Measurements from ENCODE around the gene SCML2. TPM values are rescaled to one million over a fixed set of nuclear protein-coding genes. Genes with fewer than 3 reads are reported as not detected.

SCML2 gene
- polyA plus RNA-seq, 1 donor from 2014 or later, result 14.7 TPM

DNA sequence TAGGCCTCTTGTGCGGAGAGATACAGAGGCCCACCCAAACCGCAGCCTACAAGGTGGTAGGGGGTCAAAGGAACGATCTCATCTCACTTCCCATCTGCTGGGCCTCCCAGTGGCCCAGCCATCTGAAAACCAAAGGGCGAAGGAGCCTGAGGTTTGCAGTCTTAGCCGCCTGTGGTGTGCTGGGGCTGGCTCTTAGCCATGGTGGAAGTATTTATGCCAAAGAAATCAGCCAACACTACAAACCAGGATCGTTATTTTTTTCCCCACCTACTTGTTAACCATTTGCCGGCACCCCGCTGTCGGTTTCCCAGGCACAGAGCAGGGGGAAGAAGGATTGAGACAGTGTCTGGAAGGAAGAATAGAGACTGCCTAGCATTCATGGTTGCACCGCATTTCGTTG lies 40.0 kb upstream of the SCML2 start:
- Histone ChIP-seq H3K9ac (ENCODE audit: low read length) (no peak overlapping the region), H3K9me3 (ENCODE audit: low read length) (no peaks in the 10 kb centered on the region), H3K27ac (ENCODE audit: low read length) (no peak overlapping the region), H3K36me3 (ENCODE audit: insufficient read depth, low read length) (no peaks in the 10 kb centered on the region), H3K27me3 (ENCODE audit: insufficient read depth, low read depth, low read length) (no peaks in the 10 kb centered on the region), H3F3A (ENCODE audit: insufficient read depth, low read length, poor library complexity, severe bottlenecking) (no peaks in the 10 kb centered on the region), H4K20me1 (ENCODE audit: insufficient read depth) (no peaks in the 10 kb centered on the region), H2AFZ (ENCODE audit: low read depth, low read length) (no peak overlapping the region), H3K9me2 (ENCODE audit: insufficient read depth, low read length) (no peaks in the 10 kb centered on the region), H3K4me2 (ENCODE audit: low read length) (no peak overlapping the region), H3K4me3 (ENCODE audit: low read length) (no peak overlapping the region), H3K79me2 (replicated peaks; ENCODE audit: insufficient read depth, low read length) (no peaks in the 10 kb centered on the region)
- no peak for TF ChIP-seq MXI1 (conservative IDR thresholded peaks at IDR 0.05; ENCODE audit: poor library complexity, severe bottlenecking)
- no peak for TF ChIP-seq EP300 (conservative IDR thresholded peaks at IDR 0.05; ENCODE audit: poor library complexity, severe bottlenecking)
- TF ChIP-seq TAF1 (IDR thresholded peaks at IDR 0.05; ENCODE audit: low read depth), result no peak
- no peak for TF ChIP-seq SMC3 (conservative IDR thresholded peaks at IDR 0.05; ENCODE audit: poor library complexity)
- TF ChIP-seq, protein P1, sequence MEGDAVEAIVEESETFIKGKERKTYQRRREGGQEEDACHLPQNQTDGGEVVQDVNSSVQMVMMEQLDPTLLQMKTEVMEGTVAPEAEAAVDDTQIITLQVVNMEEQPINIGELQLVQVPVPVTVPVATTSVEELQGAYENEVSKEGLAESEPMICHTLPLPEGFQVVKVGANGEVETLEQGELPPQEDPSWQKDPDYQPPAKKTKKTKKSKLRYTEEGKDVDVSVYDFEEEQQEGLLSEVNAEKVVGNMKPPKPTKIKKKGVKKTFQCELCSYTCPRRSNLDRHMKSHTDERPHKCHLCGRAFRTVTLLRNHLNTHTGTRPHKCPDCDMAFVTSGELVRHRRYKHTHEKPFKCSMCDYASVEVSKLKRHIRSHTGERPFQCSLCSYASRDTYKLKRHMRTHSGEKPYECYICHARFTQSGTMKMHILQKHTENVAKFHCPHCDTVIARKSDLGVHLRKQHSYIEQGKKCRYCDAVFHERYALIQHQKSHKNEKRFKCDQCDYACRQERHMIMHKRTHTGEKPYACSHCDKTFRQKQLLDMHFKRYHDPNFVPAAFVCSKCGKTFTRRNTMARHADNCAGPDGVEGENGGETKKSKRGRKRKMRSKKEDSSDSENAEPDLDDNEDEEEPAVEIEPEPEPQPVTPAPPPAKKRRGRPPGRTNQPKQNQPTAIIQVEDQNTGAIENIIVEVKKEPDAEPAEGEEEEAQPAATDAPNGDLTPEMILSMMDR (IDR thresholded peaks at IDR 0.05; ENCODE audit: poor library complexity, severe bottlenecking), result no peak
- TF ChIP-seq, protein P2, sequence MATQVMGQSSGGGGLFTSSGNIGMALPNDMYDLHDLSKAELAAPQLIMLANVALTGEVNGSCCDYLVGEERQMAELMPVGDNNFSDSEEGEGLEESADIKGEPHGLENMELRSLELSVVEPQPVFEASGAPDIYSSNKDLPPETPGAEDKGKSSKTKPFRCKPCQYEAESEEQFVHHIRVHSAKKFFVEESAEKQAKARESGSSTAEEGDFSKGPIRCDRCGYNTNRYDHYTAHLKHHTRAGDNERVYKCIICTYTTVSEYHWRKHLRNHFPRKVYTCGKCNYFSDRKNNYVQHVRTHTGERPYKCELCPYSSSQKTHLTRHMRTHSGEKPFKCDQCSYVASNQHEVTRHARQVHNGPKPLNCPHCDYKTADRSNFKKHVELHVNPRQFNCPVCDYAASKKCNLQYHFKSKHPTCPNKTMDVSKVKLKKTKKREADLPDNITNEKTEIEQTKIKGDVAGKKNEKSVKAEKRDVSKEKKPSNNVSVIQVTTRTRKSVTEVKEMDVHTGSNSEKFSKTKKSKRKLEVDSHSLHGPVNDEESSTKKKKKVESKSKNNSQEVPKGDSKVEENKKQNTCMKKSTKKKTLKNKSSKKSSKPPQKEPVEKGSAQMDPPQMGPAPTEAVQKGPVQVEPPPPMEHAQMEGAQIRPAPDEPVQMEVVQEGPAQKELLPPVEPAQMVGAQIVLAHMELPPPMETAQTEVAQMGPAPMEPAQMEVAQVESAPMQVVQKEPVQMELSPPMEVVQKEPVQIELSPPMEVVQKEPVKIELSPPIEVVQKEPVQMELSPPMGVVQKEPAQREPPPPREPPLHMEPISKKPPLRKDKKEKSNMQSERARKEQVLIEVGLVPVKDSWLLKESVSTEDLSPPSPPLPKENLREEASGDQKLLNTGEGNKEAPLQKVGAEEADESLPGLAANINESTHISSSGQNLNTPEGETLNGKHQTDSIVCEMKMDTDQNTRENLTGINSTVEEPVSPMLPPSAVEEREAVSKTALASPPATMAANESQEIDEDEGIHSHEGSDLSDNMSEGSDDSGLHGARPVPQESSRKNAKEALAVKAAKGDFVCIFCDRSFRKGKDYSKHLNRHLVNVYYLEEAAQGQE (IDR thresholded peaks at IDR 0.05; ENCODE audit: borderline replicate concordance), result no peak
- no peak for TF ChIP-seq EZH2 (IDR thresholded peaks at IDR 0.05; ENCODE audit: borderline replicate concordance, insufficient read depth, low read length, poor library complexity, severe bottlenecking)
- TF ChIP-seq POLR2AphosphoS5 (IDR thresholded peaks at IDR 0.05), result no peak
- TF ChIP-seq RAD21 (conservative IDR thresholded peaks at IDR 0.05), result no peak

- Histone ChIP-seq H3K9me3 (ENCODE audit: low read length) (no peaks in the 10 kb centered on the region), H2AFZ (ENCODE audit: low read depth, low read length) (no peak overlapping the region), H3K36me3 (ENCODE audit: insufficient read depth, low read length) (no peaks in the 10 kb centered on the region), H3K9ac (ENCODE audit: low read length) (no peak overlapping the region), H3F3A (ENCODE audit: insufficient read depth, low read length, poor library complexity, severe bottlenecking) (no peaks in the 10 kb centered on the region), H4K20me1 (ENCODE audit: insufficient read depth) (no peaks in the 10 kb centered on the region), H3K79me2 (replicated peaks; ENCODE audit: insufficient read depth, low read length) (no peaks in the 10 kb centered on the region), H3K4me3 (ENCODE audit: low read length) (no peak overlapping the region), H3K4me2 (ENCODE audit: low read length) (no peak overlapping the region), H3K27ac (ENCODE audit: low read length) (no peak overlapping the region), H3K9me2 (ENCODE audit: insufficient read depth, low read length) (no peaks in the 10 kb centered on the region), H3K27me3 (ENCODE audit: insufficient read depth, low read depth, low read length) (no peaks in the 10 kb centered on the region)
- TF ChIP-seq EP300 (conservative IDR thresholded peaks at IDR 0.05; ENCODE audit: poor library complexity, severe bottlenecking) (no peak), SMC3 (conservative IDR thresholded peaks at IDR 0.05; ENCODE audit: poor library complexity) (peak; percentile 83), MXI1 (conservative IDR thresholded peaks at IDR 0.05; ENCODE audit: poor library complexity, severe bottlenecking) (no peak), RAD21 (conservative IDR thresholded peaks at IDR 0.05) (peak; percentile 80)
- TF ChIP-seq, protein P1 (IDR thresholded peaks at IDR 0.05; ENCODE audit: poor library complexity, severe bottlenecking), result peak; percentile 73
Measured at GRCh38 chrX:18390941-18391538, 36.6 kb upstream of the SCML2 start.

All from neural cell (in vitro differentiated cells).